ENCODE measurements around the gene ADAMTS9.

The ADAMTS9 gene

GRCh38 chr3:64554096-64554920, 133.5 kb downstream of the ADAMTS9 start:
- Histone ChIP-seq H2AFZ (no peak overlapping the region), H3K4me3 (ENCODE audit: low read depth, low read length) (no peak overlapping the region), H3K79me2 (no peaks in the 10 kb centered on the region), H3K4me1 (no peaks in the 10 kb centered on the region), H3K9ac (no peak overlapping the region), H3K36me3 (ENCODE audit: control insufficient read depth, insufficient read depth, low read length) (no peaks in the 10 kb centered on the region), H3K27ac (no peak overlapping the region), H3K9me3 (ENCODE audit: control insufficient read depth, low read length) (no peaks in the 10 kb centered on the region), H3K4me2 (ENCODE audit: low read length) (no peak overlapping the region), H3K27me3 (ENCODE audit: control insufficient read depth, insufficient read depth, low read length) (no peaks in the 10 kb centered on the region)
- TF ChIP-seq CTCF (IDR thresholded peaks at IDR 0.05), result no peak

- Histone ChIP-seq H3K4me2 (ENCODE audit: low read length) (no peak overlapping the region), H3K36me3 (ENCODE audit: control insufficient read depth, insufficient read depth, low read length) (no peaks in the 10 kb centered on the region), H3K9me3 (ENCODE audit: control insufficient read depth, low read length) (no peaks in the 10 kb centered on the region), H3K4me3 (ENCODE audit: low read depth, low read length) (no peak overlapping the region), H3K27me3 (ENCODE audit: control insufficient read depth, insufficient read depth, low read length) (no peaks in the 10 kb centered on the region), H3K27ac (no peak overlapping the region), H2AFZ (no peak overlapping the region), H3K79me2 (no peaks in the 10 kb centered on the region), H3K9ac (no peak overlapping the region), H3K4me1 (no peaks in the 10 kb centered on the region)
- TF ChIP-seq CTCF (IDR thresholded peaks at IDR 0.05), result no peak
Observed at GRCh38 chr3:64552966-64553365, 134.8 kb downstream of the ADAMTS9 start.

GRCh38 chr3:64552160-64552559, 135.6 kb downstream of the ADAMTS9 start:
- H3K79me2 ChIP-seq, result no peaks in the 10 kb centered on the region
- no peak for TF ChIP-seq CTCF (IDR thresholded peaks at IDR 0.05)
- no peaks in the 10 kb centered on the region for H3K4me1 ChIP-seq
- no peak overlapping the region for H3K4me2 ChIP-seq (ENCODE audit: low read length)
- no peak overlapping the region for H3K4me3 ChIP-seq (ENCODE audit: low read depth, low read length)
- H3K27me3 ChIP-seq (ENCODE audit: control insufficient read depth, insufficient read depth, low read length), result no peaks in the 10 kb centered on the region
- no peaks in the 10 kb centered on the region for H3K9me3 ChIP-seq (ENCODE audit: control insufficient read depth, low read length)
- H3K9ac ChIP-seq, result no peak overlapping the region
- no peak overlapping the region for H2AFZ ChIP-seq
- no peaks in the 10 kb centered on the region for H3K36me3 ChIP-seq (ENCODE audit: control insufficient read depth, insufficient read depth, low read length)
- no peak overlapping the region for H3K27ac ChIP-seq

GRCh38 chr3:64551697-64552096, 136.1 kb downstream of the ADAMTS9 start:
- no peak overlapping the region for H3K4me3 ChIP-seq (ENCODE audit: low read depth, low read length)
- TF ChIP-seq CTCF (IDR thresholded peaks at IDR 0.05), result no peak
- no peaks in the 10 kb centered on the region for H3K27me3 ChIP-seq (ENCODE audit: control insufficient read depth, insufficient read depth, low read length)
- H3K4me2 ChIP-seq (ENCODE audit: low read length), result no peak overlapping the region
- H3K9ac ChIP-seq, result no peak overlapping the region
- no peak overlapping the region for H3K27ac ChIP-seq
- no peaks in the 10 kb centered on the region for H3K9me3 ChIP-seq (ENCODE audit: control insufficient read depth, low read length)
- H2AFZ ChIP-seq, result no peak overlapping the region
- no peaks in the 10 kb centered on the region for H3K36me3 ChIP-seq (ENCODE audit: control insufficient read depth, insufficient read depth, low read length)
- H3K79me2 ChIP-seq, result no peaks in the 10 kb centered on the region
- H3K4me1 ChIP-seq, result no peaks in the 10 kb centered on the region

GRCh38 chr3:64550745-64551144, 137.1 kb downstream of the ADAMTS9 start:
- no peak for TF ChIP-seq CTCF (IDR thresholded peaks at IDR 0.05)
- Histone ChIP-seq H3K4me3 (ENCODE audit: low read depth, low read length) (no peak overlapping the region), H3K4me2 (ENCODE audit: low read length) (no peak overlapping the region), H2AFZ (no peak overlapping the region), H3K9ac (no peak overlapping the region), H3K27ac (no peak overlapping the region), H3K36me3 (ENCODE audit: control insufficient read depth, insufficient read depth, low read length) (no peaks in the 10 kb centered on the region), H3K4me1 (no peaks in the 10 kb centered on the region), H3K79me2 (no peaks in the 10 kb centered on the region), H3K27me3 (ENCODE audit: control insufficient read depth, insufficient read depth, low read length) (no peaks in the 10 kb centered on the region), H3K9me3 (ENCODE audit: control insufficient read depth, low read length) (no peaks in the 10 kb centered on the region)

Measured in parathyroid adenoma (tissue), 2 donors.